NCI-H446 treated with DMSO at 0.1 percent for 48 hours (cell line): ENCODE results near the gene IRX4.
"Not testable (repeated sequence)": the region's sequence is repeated elsewhere in the genome, so short reads cannot be mapped to it uniquely, and the experiment has no call there.

Source experiments
- DNase-seq: peaks from one replicate; lab custom pipeline; 2025; lab: John Stamatoyannopoulos, UW

IRX4 gene

GRCh38 chr5:1877103-1878049 is 5.3 kb downstream of the IRX4 start:
- no peak for DNase-seq

GRCh38 chr5:1876660-1877064 is 6.1 kb downstream of the IRX4 start:
- DNase-seq = no peak

GRCh38 chr5:1875843-1876659 is 6.7 kb downstream of the IRX4 start:
- DNase-seq = no peak

DNA sequence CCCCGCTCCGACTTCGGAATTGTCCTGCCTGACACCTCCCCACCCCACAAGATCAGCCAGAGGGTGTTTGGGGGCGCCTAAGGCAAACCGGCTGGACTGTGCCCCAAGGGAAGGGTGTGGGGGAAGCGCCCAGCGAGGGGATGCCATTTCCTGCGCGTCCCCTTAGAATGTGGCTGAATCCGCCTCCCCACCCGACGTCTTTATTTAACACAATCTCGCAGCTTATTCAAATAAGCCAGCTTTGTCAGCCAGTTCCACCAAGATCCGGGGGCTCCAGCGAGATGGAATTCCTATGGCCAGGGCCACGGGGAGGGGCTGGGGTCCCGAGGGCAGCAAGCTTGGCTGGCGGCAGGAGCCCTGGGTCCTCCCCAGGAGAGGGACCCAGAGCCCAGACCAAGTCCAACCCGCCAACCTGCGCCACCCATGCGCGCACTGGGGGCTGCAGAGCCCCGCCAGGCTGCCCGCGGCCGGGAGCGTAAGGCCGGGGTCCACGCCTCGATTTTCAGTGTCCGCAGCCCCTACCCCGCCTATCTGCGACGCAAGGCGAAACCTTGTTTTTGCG is 7.4 kb downstream of the IRX4 start:
- DNase-seq = no peak

GRCh38 chr5:1874771-1875220 is 7.9 kb downstream of the IRX4 start:
- no peak for DNase-seq

DNA sequence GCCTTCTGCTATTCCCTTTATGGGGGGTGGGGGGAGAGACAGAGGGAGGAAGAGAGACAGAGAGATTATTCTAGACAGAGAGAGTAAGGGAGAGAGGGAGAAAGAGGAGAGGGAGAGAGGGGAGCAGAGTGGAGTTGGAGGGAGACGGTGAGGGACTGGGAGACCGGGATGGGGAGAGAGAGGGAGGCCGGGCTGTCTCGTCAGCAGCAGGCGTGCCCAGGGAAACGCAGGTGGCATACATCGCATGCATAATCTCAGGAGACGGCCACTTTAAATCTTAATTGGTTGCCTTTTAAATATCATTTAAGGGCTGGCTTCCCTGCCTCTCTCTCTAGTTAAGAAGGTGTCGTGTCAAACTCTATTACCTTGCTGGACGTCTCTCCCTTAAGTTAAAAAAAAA is 8.4 kb downstream of the IRX4 start:
- DNase-seq = no peak

- DNase-seq = no peak
Measured at GRCh38 chr5:1873243-1873959, 9.3 kb downstream of the IRX4 start.

GRCh38 chr5:1871441-1871840 is 11.3 kb downstream of the IRX4 start:
- no peak for DNase-seq

DNA sequence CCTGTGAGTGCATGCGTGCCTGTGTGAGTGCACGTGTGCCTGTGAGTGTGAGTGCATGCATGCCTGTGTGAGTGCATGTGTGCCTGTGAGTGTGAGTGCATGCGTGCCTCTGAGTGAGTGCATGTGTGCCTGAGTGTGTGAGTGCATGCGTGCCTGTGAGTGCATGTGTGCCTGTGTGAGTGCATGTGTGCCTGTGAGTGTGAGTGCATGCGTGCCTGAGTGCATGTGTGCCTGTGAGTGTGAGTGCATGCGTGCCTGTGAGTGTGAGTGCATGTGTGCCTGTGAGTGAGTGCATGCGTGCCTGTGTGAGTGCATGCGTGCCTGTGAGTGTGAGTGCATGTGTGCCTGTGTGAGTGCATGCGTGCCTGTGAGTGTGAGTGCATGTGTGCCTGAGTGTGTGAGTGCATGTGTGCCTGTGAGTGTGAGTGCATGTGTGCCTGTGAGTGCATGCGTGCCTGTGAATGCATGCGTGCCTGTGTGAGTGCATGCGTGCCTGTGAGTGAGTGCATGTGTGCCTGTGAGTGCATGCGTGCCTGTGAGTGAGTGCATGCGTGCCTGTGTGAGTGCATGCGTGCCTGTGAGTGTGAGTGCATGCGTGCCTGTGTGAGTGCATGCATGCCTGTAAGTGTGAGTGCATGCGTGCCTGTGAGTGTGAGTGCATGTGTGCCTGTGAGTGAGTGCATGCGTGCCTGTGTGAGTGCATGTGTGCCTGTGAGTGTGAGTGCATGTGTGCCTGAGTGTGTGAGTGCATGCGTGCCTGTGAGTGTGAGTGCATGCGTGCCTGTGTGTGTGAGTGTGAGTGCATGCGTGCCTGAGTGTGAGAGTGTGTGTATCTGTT is 12.1 kb downstream of the IRX4 start:
- DNase-seq = not testable (repeated sequence)

DNA sequence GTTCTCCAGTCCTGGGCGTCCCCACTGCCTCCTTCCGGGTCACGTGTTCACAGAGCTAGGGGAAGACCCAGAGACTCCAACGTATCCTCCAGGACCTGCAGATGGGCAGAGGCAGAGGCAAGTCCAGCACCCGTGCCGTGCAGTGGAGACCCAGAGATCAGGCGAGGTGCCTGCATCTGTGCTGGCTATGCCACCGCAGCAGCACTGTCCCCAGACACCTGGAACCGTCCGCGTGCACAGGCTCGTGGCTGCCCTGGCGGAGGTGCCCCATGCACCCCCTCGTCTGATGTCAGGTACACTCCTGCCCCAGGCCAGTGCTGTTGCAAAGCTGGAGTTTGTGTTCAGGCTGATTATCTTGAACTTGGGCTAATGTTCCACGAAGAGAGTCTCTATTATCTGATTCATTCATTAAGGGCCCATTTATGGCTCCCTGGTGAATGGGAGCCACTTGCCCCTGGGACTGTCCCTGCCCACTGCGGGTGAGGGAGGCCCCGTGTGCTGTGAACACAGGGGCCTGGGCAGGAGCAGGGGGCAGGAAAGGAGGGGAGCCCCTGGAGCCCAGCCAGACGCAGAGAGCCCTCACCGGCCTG is 13.7 kb downstream of the IRX4 start:
- DNase-seq = no peak

DNA sequence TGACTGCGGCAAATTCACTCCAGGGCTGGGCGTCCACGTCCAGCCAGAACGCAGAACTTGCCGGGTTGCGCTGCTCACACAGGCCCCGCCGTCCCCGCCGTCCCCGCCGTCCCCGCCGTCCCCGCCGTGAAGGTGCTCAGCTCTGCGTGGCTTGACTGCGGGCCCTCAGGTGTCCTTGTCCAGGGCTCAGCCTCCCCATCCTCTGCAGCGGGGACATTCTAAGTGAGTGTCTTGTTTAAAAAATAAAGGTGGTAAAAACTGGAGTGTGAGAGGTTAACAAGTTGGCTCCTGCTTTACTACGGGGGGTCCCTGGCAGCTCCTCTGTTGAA is 14.9 kb downstream of the IRX4 start:
- no peak for DNase-seq

DNA sequence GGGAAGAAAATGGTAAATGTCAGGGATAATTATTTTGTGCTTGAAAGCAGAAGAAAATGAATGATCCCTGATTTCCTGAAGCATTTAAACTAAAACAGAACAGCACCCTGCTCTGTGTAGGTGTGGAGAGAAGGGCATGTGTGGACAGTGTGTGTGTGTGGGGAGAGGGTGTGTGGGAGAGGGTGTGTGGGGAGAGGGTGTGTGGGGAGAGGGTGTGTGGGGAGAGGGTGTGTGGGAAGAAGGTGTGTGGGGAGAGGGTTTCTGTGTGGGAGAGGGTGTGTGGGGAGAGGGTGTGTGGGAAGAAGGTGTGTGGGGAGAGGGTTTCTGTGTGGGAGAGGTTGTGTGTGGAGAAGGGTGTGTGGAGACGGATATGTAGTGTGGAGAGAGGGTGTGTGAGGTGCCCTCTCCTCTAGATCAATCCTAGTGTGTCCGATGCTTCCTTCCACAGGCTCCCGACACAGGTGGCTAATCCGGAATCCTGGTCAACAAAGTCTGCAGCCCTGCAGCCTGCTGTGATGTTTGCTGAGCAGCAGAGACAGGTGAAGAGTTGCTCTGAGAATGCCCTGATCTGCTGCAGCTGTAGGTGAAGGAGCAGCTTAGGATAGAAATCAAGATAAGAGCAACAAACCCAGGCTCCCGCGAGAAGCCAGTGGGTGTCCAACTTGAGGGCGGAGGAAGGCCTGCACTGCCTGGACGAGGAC is 15.5 kb downstream of the IRX4 start:
- DNase-seq = no peak

DNA sequence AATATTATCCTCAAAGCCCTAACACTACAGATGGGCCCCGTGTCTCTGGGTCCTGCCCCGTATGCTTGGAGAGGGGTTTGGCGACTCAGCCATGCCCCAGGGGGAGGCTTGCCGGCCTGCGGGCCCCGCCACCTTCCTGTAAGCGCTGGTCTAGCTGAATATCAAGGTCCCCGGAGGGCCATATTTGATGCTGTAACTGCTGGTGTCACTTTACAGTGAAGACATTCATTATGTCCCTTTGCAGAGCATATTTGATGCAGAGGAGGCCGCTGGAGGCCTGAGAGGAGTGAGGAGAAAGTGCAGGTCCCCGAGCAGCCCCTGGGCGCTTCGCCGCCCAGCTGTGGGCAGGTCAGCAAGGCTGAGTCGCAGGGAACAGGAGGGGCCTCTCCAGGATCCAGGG is 16.8 kb downstream of the IRX4 start:
- DNase-seq = no peak

GRCh38 chr5:1865486-1865885 is 17.2 kb downstream of the IRX4 start:
- no peak for DNase-seq

GRCh38 chr5:1864896-1865440 is 17.8 kb downstream of the IRX4 start:
- DNase-seq = no peak

DNA sequence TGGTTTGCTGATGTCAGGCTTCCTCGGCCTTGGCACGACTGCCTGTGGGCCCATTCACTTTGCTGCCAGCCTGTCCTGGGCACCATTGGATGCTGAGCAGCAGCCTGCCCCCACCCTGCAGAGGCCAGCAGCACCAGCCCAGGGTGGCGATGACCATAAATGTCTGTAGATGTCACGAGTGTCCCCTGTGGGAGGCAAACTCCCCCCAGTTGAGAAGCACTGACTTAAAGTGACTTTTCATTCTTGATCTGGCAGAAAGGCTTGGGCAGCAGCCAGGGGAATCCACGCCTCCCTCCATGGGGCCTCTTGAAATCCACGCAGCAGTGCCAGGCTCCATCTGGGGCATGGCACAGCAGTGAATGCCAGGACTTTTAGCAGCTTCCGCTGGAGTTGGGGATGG is 21.8 kb downstream of the IRX4 start:
- DNase-seq = no peak

DNA sequence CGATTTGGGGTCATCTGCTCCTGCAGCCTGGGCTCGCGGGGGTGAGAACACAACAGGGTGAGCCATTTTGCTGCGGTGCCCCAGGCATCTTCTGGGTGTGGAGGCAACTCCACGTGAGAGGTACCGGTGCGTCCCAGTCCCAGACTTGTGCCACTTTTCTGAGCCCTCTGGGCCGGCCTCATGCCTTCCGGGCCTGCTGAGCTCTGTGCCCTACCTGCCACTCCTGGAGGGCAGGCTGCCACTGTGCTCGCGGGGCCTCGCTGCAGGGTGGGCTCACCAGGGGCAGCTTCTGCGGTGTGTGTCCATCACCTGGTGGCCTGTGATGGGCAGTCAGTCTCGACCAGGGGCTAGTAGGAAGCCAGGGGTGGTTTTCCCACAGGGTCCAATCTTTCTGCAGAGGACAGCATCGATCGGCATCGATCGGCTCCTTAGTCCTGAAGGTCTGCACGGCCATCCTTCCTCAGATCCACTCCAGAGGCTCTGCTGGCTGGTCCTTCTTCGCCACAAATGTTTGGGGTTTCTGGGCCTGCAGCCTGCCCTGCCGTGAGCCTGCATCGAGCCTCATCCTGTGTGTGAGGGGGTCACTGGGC is 22.6 kb downstream of the IRX4 start:
- DNase-seq = no peak

DNA sequence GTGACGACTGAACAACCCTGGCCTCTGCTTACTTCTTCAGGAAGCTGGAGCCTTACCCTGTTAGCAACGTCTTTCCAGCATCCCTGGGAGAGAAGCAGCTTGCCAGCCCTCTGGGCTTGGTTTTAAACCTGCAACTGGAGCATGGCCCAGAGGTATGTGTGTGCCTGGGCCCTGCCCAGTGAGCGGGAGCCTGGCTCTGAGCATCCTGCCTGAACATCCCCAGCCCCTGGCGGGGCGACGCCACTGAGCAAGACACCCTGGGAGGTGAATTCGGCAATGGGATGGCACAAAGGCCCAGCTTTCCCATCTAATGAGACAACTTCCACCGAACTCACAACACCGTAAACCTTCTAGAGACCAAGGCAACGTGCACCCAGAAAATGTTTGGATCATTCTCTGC is 23.6 kb downstream of the IRX4 start:
- no peak for DNase-seq

DNA sequence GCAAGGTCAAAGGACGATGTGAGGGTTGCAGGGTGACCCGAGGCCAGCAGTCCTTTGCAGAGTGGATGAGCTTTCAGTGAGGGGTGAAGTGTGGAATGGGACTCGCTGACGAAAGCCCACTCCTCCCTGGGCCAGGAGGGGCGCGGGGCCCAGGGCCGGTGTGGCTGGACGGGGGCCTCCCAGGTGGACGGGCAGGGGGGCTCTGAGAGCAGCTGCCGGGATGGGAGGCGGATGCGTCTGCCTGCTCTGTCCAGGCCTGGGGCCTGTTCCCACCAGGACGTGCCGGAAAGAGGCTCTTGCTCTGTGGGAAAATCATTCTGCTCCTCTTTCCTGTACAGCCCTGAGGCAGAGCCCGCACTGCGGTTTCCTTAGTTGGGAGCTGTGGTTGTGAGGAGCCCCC is 24.3 kb downstream of the IRX4 start:
- DNase-seq = no peak

- no peak for DNase-seq
Measured at GRCh38 chr5:1857256-1857600, 25.5 kb downstream of the IRX4 start.
